NCI-H1436 (cell line): ENCODE data around the gene SLIT3.

Source experiments
- DNase-seq: peaks from one replicate; lab custom pipeline; 2025; lab: John Stamatoyannopoulos, UW

The SLIT3 gene

DNA sequence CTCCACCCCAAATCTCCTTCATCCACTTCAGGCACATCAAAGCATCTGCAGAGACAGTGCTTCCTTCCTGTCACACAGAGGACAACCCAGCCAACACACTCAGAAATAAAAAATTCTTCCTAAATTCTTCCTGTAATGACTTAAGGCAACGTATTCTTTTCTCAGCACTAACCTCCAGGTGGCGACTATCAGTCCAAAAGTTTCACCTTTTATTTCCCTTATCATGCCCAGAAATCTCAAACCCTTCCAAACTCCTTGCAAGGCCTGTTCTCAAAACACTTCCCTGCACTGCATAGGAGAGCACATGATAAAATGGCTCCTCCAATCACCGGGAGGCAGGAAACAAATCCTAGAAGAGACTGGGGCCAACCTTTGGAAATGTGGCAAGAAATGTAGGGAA, 35.1 kb downstream of the SLIT3 start:
- DNase-seq = no peak

DNA sequence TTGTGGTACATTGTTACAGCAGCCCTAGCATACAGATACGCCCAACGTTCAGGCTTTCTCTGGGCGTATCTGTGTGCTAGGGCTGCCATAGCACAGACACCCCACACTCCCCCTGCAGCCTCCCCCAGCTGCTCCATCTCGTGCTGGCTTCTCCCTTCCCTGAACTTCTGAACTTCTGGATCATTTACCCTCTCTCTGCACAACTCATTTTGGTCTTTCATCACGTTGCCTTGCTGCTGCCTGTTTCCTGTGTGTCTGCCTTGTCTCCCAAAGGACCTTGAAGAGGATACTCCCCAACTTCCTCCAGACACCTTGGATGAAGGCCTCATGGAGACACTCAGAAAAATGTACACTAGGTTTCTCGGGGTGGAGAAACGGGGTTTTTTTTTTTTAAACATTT, 37.3 kb downstream of the SLIT3 start:
- DNase-seq = no peak

- no peak for DNase-seq
Measured at GRCh38 chr5:169260896-169261569, 39.9 kb downstream of the SLIT3 start.

- DNase-seq = no peak
Measured at GRCh38 chr5:169258372-169259000, 42.5 kb downstream of the SLIT3 start.

- DNase-seq = no peak
Measured at GRCh38 chr5:169256191-169256590, 44.7 kb downstream of the SLIT3 start.

- no peak for DNase-seq
Measured at GRCh38 chr5:169253071-169253470, 47.9 kb downstream of the SLIT3 start.

GRCh38 chr5:169251333-169252084, 49.4 kb downstream of the SLIT3 start:
- DNase-seq = no peak

GRCh38 chr5:169250887-169251286, 50.1 kb downstream of the SLIT3 start:
- DNase-seq = no peak

GRCh38 chr5:169248996-169249395, 51.9 kb downstream of the SLIT3 start:
- no peak for DNase-seq

DNA sequence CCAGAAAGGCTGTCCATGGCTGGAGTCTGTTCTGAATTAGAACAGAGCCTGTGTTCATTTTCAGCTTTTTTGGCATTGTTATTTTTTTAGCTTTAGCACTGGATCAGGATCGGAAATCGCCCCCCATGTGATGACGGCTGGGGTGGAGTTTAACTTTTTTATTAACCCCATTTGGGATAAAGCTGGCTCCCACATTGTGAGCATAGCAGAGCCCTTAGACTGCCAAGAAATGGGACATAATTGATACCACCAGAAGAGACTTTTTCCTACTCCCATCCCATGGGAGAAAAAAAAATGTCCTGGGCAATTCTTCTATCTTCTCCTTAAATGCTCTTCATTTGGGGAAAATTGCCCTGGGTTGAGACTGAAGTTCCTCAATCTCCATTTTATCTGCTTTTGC, 52.4 kb downstream of the SLIT3 start:
- no peak for DNase-seq

DNA sequence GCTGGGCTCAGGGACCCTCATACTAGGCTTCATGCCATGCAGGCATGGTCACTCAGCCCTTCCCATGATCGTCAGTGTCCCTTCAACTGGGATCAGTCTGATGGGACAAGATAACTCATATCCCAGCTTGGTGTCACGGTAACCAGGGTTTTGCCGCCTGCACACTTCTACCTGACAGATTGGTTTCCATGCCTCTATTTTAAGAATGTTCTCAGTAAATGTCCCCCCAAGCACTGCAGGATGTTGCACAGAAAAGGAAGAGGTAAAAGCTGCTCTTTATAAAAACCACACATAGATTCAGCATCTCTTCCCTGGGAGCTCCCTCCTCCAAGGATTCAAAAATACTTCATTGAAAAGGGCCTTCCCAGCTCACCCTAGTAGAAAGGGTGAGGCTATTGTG, 56.1 kb downstream of the SLIT3 start:
- no peak for DNase-seq

DNA sequence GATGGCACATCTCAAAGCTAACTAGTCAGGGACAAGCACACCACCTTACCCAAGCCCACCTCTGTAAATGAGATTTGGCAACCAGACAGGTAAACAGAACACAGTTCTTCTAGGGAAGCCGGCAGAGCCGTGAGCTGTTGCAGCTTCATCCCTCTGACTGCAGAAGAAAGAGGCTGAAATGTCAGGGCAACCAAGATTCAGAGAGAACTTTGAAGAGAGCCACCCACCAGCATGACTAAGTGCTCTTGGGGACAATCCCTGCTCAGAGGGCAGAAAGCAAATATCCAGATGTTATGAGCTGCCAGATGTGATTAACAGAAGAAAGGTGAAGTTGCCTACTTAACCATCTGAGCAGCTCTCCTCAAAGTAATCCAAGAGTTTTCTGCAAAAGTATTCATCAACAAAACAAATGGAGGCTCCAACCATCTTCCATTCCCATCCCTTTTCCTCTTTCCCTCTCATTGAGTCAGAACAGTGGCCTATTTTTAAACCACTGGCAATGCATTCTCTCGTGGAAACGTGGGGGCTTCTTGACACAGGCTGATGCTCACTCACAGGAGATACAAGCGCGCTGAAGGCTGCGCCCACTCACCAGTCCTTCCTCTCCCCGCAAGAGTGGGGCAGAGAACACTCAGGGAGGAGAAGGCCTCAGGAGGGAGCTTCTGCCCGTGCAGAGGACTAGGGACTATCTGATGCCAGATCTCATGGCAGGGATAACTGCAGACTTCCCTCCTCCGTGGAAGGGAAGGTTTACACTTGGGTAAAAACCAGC, 57.1 kb downstream of the SLIT3 start:
- DNase-seq = no peak

GRCh38 chr5:169242849-169243186, 58.1 kb downstream of the SLIT3 start:
- no peak for DNase-seq

DNA sequence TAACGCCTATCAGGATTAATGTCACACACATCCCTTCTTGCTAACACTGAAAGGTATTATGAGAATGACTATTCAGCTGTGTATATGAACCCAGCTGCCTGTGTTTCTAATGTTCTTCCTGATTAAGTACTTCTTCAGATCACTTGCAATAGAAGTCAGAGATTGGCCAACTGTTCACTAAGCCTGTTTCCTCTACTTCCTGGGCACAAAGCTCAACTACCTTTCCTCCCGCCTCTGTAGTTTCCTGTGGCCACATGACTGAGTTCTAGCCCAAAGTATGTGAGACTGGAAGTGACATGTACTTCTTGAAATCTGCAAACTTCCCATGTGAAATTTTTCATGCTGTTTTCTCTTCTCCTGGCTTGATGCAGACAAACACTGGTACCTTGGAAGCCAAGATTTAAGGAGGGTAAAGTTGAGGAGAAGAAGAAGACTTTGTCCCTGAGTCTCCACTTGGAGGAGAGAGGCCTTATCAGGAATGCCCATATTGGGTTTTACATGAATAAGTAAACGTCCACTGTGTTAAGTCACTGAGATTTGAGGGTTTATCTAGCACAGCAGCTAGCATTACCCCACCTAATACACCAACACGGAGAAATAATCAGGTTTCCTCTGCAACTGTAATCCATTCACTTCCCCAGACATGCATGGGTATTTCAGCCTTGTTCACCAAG, 58.6 kb downstream of the SLIT3 start:
- no peak for DNase-seq

DNA sequence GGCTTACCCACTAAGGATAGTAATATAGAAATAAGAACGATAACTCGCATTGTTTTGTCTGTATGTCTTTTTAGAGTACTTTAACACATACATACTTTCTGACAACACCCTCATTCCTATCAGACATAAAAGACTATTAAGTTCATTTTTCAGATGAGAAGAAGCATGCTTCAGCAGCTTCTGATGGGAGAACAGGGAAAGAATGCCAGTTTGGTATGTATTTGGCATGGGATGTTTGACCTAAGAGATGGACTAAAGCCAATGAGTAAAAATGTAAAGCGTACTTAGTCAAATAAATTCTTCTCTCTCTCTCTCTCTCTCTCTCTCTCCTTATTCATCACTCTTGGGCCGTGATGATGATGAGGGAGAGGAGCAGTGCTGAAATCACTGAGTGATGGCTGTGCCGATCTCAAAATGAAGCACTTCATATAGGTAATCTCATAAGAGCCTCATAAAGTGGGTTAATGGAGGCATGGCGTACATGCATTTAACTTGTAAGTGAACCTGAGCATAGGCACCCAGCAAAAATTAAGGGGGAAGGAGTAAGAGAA, 71.5 kb downstream of the SLIT3 start:
- DNase-seq = no peak

DNA sequence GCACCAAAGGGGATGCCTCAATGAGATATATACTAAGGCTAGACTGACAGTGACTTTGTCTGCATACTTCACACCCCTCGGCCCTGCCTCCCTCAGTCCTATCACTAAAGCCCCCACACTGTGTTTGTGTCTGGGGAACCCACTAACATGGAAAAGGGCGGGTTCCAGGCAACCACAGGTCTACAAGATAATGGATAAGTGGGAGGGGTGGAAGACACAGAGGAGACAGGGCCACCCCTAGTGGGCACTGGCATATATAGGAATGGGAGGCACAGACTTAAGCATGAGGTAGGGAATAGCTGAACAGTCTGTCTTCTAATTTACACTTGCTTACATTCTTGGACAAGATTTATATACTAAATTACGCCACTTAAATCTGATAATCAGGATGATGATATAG, 74.0 kb downstream of the SLIT3 start:
- DNase-seq = no peak

GRCh38 chr5:169225830-169226356, 75.0 kb downstream of the SLIT3 start:
- no peak for DNase-seq

GRCh38 chr5:169223595-169223953, 77.4 kb downstream of the SLIT3 start:
- DNase-seq = no peak

DNA sequence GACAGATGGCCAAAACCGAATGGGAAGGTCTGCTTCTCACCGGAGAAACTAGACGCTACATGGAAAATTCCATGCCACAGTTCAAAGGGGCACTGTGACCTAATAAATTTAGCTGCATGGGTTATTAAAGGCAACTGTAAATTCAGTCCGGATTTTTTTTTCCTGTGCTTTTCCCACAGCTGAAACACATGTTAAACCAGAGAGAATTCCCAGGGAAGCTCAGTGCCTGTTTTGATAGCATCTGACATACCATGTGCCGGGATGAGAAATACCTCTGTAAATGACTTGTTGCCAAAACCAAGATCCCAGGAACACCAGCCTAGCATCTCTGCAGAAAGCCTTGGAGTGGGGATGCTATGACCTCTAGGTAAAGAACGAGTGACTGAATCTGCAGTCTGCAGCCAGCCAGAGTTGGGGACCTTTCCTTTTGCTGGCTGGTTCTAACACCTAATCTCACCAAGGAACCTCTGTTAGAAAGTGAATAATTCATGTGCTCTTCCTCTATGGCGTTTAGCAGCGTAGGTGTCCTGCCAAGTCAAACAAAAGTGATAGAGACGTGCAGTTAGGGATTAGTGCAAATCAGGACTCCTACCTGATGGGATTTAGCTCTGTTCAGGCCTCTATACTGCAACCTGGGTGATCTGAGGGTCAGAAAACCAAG, 77.9 kb downstream of the SLIT3 start:
- DNase-seq = no peak

DNA sequence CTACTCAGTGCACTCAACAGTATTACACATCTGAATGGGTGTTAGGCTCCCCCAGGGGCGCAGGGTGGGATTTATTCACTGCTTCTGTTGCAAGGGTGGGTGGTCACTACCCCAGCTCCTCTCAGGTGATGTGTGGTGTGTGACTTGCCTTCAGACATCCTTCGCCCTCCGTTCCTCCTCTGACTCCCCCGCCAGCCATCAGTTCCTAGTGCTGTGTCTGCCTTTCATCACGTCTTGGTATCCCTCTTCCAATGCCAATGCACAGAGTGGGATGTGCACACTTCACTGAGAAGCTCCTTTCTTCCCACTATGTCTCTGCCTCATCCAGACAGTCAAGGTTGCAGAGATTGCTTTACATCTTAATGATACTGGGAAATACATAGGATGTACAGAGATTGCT, 79.4 kb downstream of the SLIT3 start:
- no peak for DNase-seq

DNA sequence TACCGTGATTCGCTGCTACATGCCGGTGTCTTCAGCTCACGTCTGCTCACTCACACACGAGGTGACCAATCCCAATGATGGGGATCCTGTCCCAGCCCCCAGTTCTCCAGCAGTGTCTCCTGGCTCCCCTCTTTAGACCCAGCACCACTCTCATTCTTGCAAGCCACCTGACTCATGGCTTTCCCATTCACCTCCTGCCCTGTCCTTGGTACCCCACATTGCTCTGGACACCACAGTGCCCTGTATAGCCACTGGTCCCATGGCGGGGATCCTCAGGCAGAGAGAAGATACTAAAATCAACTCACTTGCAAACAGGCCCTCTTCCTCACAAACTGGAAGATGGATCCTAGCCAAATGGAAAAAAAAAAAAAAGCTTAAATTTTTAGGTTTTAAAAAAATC, 81.0 kb downstream of the SLIT3 start:
- DNase-seq = no peak
